A673 (cell line): Measurements from ENCODE around the gene ITGA6. TPM values are rescaled to one million over a fixed set of nuclear protein-coding genes. Genes with fewer than 3 reads are reported as not detected.

Experiments used
- BruUV-seq: library from RNA; stranded (reverse); fragments of 400-500 nt; replicated peaks from 2 replicates; lab custom pipeline; 2021; lab: Mats Ljungman, UMichigan
- CTCF ChIA-PET: fragments of 300-600 bp; sonication (Branson Sonifier 250); formaldehyde crosslinking; loops from one replicate; lab custom pipeline; 2022; ENCODE audit warnings: antibody characterized with exemption; lab: Charles Lee
- POLR2A ChIA-PET: fragments of 300-600 bp; sonication (Branson Sonifier 250); formaldehyde crosslinking; loops from one replicate; lab custom pipeline; 2022; ENCODE audit warnings: antibody characterized with exemption; ENCODE audit not compliant: low non-redundant PET; lab: Charles Lee
- DNase-seq: peaks from one replicate; pipeline ENCODE4 v3.0.0-alpha.2; 2015; ENCODE audit warnings: low spot score
- H3K27ac ChIP-seq: fragments of 200-600 bp; sonication (generic); 2 replicates; pipeline ENCODE4 v1.5.1; 2016; ENCODE audit warnings: mixed run types, low read depth, mild to moderate bottlenecking, mixed read lengths, antibody characterized with exemption, low read length; ENCODE audit not compliant: poor library complexity, severe bottlenecking
- H3K27me3 ChIP-seq: fragments of 200-600 bp; sonication (generic); replicated peaks from 2 replicates; pipeline ENCODE4 v1.6.1; 2017; ENCODE audit warnings: mixed run types, low read depth, mild to moderate bottlenecking, mixed read lengths, antibody characterized with exemption, low read length; ENCODE audit not compliant: insufficient read depth, poor library complexity
- H3K36me3 ChIP-seq: fragments of 200-600 bp; sonication (generic); 2 replicates; pipeline ENCODE4 v1.6.1; 2016; ENCODE audit warnings: mixed run types, mild to moderate bottlenecking, mixed read lengths, antibody characterized with exemption, low read length; ENCODE audit not compliant: insufficient read depth, poor library complexity, severe bottlenecking
- H3K4me1 ChIP-seq: fragments of 200-600 bp; sonication (generic); 2 replicates; pipeline ENCODE4 v1.6.1; 2017; ENCODE audit warnings: mixed run types, mild to moderate bottlenecking, mixed read lengths, antibody characterized with exemption, low read length; ENCODE audit not compliant: insufficient read depth, poor library complexity, severe bottlenecking
- H3K4me3 ChIP-seq: fragments of 200-600 bp; sonication (generic); 2 replicates; pipeline ENCODE4 v1.5.1; 2016; ENCODE audit warnings: low read depth, mixed run types, mild to moderate bottlenecking, mixed read lengths, low read length; ENCODE audit not compliant: poor library complexity, severe bottlenecking
- H3K9me3 ChIP-seq: fragments of 200-600 bp; sonication (generic); 2 replicates; pipeline ENCODE4 v1.6.1; 2016; ENCODE audit warnings: mixed run types, low read depth, mild to moderate bottlenecking, mixed read lengths, antibody characterized with exemption, low read length; ENCODE audit not compliant: poor library complexity, severe bottlenecking
- CTCF ChIP-seq: fragments of 300-800, 200-600 bp; sonication (generic); conservative IDR thresholded peaks from 2 replicates; pipeline ENCODE4 v1.5.1; 2017; ENCODE audit warnings: low read depth, mild to moderate bottlenecking, antibody characterized with exemption, low read length, moderate library complexity, mixed read lengths
- EZH2 ChIP-seq: fragments of 200-600 bp; sonication (generic); IDR thresholded peaks from 2 replicates; pipeline ENCODE4 v1.6.1; 2017; ENCODE audit warnings: borderline replicate concordance, low read depth, mild to moderate bottlenecking, mixed read lengths, antibody characterized with exemption, low read length; ENCODE audit not compliant: poor library complexity, severe bottlenecking
- intact Hi-C: fragments of 100-400 bp; cut with micrococcal nuclease; formaldehyde crosslinking; loops from one replicate; pipeline ENCODE4 v1.10.0; 2022; ENCODE audit not compliant: unreplicated experiment
- total RNA-seq: library from RNA; stranded (reverse); gene quantifications from 2 replicates; pipeline ENCODE4 v1.2.3, GENCODE V29; 2021

ITGA6 gene
- total RNA-seq, 1 experiment from 2014 or later = 7.7 TPM

- H3K27me3 ChIP-seq = no peaks in the 10 kb centered on the region
- no peak overlapping the region for H3K4me3 ChIP-seq
- BruUV-seq = no TSS peak
- POLR2A ChIA-PET = interaction anchor here (0.6 kb wide), 1 partner anchor 27 kb away, joined by 3 read pairs; no protein-coding TSS in a partner anchor
- H3K4me1 ChIP-seq = no peaks in the 10 kb centered on the region
- intact Hi-C loops = no loop called here
- H3K9me3 ChIP-seq = peaks cover 9% of the 10 kb centered on the region
- CTCF ChIA-PET = no interaction called here
- H3K27ac ChIP-seq = no peak overlapping the region
- DNase-seq = no peak
- no peaks in the 10 kb centered on the region for H3K36me3 ChIP-seq
- no peak for TF ChIP-seq EZH2
- no peak for TF ChIP-seq CTCF
These were observed 79.8 kb downstream of the ITGA6 start for GRCh38 chr2:172507199-172507598.

- POLR2A ChIA-PET = no interaction called here
- Histone ChIP-seq H3K27me3 (no peaks in the 10 kb centered on the region), H3K9me3 (peaks cover 14% of the 10 kb centered on the region), H3K4me1 (no peaks in the 10 kb centered on the region), H3K4me3 (no peak overlapping the region), H3K36me3 (no peaks in the 10 kb centered on the region), H3K27ac (no peak overlapping the region)
- BruUV-seq = no TSS peak
- no peak for TF ChIP-seq EZH2
- TF ChIP-seq CTCF = no peak
- intact Hi-C loops = no loop called here
- CTCF ChIA-PET = no interaction called here
- no peak for DNase-seq
These were observed 82.7 kb downstream of the ITGA6 start for GRCh38 chr2:172510088-172510487.

- Histone ChIP-seq H3K4me3 (no peak overlapping the region), H3K36me3 (no peaks in the 10 kb centered on the region), H3K4me1 (no peaks in the 10 kb centered on the region), H3K27ac (no peak overlapping the region), H3K9me3 (peaks cover 14% of the 10 kb centered on the region), H3K27me3 (no peaks in the 10 kb centered on the region)
- intact Hi-C loops = no loop called here
- DNase-seq = no peak
- no peak for TF ChIP-seq EZH2
- TF ChIP-seq CTCF = no peak
- BruUV-seq = no TSS peak
- POLR2A ChIA-PET = no interaction called here
- CTCF ChIA-PET = no interaction called here
These were observed 83.2 kb downstream of the ITGA6 start for GRCh38 chr2:172510548-172510947.
